HG03039 (cell line): ENCODE results near the gene SSBP3.

Experiments used
- ATAC-seq: cut with Tn5 transposase; IDR thresholded peaks from one replicate; pipeline ENCODE4 v1.9.1; 2021; ENCODE audit warnings: mild to moderate bottlenecking, moderate library complexity; ENCODE audit not compliant: unreplicated experiment

Gene SSBP3

DNA sequence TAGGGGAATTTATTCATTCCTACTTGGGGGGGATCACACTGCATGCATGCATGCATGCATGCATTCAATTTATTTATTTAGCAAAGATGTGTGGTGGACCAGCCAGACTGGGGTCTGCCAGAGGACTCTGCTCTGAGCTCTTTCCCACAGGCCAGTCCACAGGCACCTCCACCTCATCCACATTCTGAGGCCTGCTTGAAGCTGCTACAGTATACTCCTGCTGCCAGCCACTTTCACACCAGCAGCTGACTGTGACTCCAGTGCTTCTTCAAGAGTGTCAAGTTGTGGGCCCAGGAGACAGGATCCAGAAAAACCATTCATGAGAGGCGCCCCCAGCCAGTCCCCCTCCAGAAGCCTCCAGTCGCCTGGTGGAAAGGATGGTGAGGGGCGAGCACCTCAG, 30.9 kb downstream of the SSBP3 start:
- no peak for ATAC-seq

DNA sequence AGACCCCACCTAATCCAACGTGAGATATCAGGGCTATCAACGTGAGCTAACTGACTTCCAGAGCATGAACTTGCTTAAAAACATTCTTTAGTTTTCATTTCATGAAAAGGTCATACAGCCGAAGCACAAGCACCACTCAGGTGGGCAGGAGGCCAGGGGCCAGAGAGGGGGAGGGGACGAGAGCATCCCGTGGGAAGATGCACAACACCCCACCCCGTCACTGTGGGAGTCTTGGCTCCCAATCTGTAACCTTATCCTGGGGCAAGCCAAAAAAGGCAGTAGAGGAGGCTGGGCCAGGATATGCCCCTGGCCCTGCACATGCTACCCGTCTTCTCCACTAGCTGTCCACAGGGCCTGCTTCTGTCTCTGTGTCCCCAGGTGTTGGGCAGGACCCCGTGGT, 31.4 kb downstream of the SSBP3 start:
- no peak for ATAC-seq

DNA sequence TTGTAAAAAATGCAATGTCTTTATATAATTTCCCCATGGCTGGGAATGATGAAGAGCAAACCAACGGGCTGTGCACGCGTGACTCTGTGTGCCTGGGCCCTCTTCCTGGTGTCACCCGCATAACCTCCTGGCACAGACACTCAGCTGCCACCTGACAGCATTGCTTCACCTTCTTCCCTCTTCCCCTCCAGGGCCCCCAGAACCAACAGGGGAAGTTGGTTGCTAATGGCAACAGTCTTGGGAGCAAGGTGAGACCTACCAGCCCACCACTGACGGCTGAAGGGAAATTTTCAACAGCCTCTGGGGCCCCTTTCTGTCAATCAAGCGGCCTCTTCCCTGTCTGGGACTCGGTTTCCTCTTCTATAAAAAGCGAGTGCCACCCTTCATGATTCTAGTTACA, 33.2 kb downstream of the SSBP3 start:
- no peak for ATAC-seq

DNA sequence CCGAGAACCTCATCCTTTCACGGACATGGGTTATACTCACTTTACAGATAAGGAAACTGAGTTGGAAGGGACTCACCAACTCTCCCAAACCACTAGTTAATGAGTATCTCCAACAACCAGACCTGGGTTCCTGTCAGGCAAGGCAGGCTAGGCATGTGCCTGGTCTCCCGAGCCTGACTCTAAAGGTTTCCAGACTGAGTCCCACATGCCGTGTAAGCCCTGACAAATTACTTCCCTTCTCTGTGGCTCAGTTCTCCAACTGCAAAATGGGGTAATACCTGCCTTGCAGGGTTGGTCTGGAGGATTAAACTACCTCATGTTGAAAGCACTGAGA, 34.3 kb downstream of the SSBP3 start:
- ATAC-seq = no peak

DNA sequence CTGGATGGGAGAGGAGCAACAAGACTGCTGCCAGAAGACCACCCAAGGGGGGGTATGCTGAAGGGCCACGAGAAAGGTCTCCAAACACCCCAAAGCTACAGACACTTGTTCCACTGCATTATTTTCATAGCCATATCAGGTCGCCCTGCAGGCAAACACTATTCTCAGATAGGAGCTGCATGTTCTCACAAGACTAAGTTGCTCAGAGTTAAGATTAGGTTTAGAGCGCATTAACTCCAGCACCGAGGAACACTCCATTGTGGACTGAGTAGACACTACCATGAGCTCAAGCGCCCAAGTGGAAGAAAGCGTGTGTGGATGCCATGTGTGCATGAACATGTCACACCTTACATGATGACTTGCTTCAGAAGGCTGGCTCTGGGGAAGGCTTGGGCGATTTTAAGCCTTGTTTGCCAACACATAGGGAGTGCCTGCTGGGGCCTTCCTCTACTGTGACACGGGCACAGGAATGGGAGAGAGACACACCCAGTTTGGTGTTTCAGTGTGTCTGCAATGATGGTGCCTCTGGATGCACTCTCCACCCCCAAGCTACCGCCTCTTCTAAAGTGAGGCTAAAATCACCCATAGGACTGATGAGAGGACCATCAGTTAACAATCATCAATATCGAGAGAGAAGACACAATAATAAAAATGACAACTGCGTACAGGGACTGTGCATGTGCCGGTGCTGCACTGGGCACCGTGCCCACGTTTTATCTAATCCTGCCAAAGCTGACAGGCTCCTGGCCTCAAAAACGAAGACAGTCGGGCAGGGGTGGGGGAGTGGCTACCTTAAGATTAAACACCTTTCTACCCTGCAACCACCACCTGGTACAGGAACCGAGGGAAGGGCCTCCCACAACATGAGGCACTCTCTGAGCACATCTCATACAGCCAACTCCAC, 34.9 kb downstream of the SSBP3 start:
- ATAC-seq = no peak

DNA sequence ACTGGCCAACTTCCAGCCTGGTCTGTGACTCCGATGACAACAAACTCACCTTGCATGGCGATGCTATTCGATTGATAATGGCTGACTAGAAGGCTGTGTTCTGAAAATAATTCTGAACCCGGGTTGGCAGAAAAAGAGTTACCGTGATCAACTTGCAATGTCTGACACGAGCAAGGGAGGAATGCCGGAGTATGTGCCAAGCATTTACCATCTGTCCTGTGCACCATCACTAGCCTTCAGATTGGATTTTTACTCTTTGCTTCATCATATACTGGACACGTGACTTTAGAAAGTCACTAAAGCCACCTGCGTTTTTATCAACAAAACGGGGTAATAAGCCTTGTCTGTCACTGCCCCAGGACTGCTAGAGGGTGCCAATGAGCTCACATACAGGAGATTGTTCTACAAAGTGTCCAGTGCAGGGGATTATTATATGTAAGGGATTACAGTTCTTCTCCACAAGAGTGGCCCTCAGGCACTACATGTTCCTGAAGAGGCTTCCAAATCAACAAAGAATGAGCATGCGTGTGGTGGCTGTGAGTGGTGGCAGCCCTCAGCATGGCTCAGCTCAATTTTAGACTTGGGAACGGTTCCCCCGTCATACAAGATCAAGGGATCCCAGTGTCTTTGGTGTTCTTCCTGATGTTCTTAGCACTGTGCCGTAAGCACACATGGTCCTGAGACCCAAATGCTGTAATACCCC, 35.8 kb downstream of the SSBP3 start:
- ATAC-seq = no peak

DNA sequence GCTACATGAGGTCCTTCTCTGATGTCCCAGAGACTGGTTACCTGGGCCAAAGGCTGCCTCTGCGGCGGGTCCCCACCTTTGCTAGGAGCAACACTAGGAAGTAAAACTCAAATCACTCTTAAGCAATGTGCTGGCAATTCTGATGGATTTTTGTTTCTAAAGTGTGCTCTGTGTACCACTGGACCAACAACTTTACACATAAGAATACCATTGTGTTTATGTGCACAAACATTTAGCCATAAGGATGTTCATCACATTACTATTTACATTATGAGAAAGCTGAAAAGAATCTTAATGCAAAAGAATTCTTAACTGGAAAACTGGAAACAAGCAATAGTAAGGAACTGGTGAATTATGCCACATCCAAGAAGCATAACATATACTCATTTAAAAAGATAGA, 38.6 kb downstream of the SSBP3 start:
- ATAC-seq = no peak

- ATAC-seq = no peak
These were observed 40.3 kb downstream of the SSBP3 start for GRCh38 chr1:54365847-54366246.

GRCh38 chr1:54365398-54365797, 40.8 kb downstream of the SSBP3 start:
- no peak for ATAC-seq

- no peak for ATAC-seq
These were observed 41.2 kb downstream of the SSBP3 start for GRCh38 chr1:54364995-54365394.

DNA sequence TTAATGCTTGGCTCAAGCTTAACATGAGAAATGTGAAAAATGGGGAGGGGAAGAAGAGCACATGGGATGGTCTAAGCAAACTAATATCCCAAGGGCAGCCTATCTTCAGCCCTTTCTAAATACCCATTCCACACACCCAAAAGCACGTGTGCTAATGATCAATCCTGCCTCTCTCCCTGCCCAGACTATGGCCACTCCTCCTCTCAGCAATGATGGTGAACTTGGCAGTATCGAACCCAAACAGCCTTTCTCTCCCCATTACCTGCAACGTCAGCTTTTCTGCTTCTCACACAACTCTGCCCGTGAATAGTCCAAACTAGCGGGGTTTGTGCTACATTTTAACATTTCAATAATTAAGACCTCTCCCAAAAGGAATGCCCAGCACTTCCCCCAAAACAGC, 41.6 kb downstream of the SSBP3 start:
- ATAC-seq = no peak

DNA sequence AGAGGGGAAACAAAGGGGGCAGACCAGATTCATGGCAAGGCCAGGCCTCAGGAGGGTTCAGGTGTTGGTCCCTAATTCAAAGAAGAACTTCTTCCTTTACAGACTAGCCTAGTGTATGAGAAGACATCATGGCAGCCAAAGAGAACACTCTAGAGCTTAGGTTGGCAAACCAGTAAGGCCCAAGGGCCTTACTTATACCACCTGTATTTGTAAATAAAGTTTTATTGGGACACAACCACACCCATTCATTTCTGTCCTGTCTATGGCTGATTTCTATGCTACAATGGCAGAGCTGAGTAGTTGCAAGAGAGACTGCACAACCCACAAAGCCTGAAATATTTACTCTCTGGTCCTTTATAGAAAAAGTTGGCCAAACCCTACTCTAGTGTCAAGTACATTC, 42.3 kb downstream of the SSBP3 start:
- no peak for ATAC-seq

DNA sequence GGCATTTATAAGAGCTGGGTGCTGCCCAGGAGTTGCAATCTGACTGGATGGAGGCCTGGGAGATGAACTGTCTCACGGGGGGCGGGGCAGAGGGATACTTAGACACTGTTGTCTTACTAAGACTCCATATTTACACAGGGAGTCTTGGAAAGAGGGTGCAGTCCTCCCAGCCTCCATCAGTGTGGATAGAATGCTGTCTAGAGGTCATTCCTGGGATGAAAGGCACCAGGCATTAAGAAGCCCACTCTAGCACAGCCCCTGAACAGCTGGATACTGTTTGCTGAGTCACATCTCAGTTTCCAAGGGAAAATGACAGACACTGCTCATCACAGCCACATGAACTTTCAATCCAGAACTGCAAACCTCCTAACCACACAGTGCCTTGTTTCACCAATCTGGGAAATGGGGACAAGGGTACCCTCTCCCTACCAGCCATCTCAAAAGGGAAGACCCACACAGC, 43.3 kb downstream of the SSBP3 start:
- no peak for ATAC-seq

DNA sequence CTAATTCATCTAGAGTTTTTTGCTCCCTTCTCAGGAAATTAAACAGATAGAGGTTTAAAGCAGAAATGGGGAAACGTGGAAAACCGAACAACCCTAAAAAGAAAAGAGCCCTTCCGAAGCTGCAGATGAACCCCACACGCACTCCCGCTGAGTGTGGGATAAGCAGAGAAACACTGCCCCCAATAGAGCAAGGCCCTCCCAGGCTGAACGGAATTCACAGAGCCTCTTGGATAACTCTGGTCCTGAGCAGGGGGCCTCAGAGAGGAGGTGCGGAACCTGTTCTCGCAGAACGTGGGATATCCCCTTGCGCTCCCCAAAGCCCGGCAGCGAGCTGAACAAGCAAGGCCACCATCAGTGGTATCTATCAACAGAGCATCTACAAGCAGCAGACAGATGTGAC, 44.9 kb downstream of the SSBP3 start:
- ATAC-seq = no peak

GRCh38 chr1:54360165-54361005, 45.8 kb downstream of the SSBP3 start:
- ATAC-seq = no peak

DNA sequence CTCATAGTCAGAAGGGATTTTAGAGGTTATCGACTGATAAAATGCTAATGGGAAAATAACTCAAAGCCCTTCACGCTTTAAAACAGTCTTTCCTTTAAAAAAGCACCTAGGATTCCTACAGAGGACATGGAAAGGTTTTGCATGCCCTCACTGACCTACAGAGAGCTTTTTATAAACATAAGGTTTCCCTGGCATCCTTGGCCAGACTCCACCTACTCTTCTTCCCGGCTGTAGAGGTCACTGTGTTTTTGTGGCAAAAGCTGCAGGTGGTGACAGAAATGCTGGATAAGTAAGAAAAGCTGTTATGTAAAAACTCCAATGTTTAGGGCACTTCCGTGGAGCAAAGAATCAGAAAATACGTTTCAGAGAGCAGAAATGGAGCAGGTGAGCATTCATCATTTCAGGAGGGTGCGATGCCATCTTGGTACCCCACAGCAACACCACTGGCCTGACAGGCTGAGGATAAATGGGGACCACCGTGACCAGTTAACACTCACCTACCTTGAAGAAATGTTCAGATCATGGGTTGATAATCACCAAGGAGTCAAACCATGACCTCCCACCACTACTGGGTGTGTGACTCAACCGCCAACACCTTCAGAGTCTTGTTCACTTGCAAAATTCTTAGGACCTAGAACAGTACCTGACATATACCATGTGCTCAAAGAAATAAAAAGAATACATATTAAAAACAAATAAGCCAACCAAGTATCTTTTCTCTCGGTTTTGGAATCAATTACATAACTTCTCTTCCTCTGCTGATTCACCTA, 46.6 kb downstream of the SSBP3 start:
- no peak for ATAC-seq

GRCh38 chr1:54358503-54359168, 47.6 kb downstream of the SSBP3 start:
- ATAC-seq = no peak

- ATAC-seq = no peak
These were observed 48.2 kb downstream of the SSBP3 start for GRCh38 chr1:54357967-54358366.

- no peak for ATAC-seq
These were observed 49.5 kb downstream of the SSBP3 start for GRCh38 chr1:54356680-54357147.
